GM12801 (cell line): Measurements from ENCODE around the gene PDLIM5.

Experiments
- TF ChIP-seq, protein P1 (sequence below): IDR thresholded peaks from one replicate; pipeline ENCODE4 v1.5.1; 2011; ENCODE audit warnings: control low read depth; ENCODE audit not compliant: insufficient read length; ENCODE audit errors: extremely low read depth

The PDLIM5 gene

GRCh38 chr4:94598758-94599157, 147.0 kb downstream of the PDLIM5 start:
- TF ChIP-seq, protein P1, sequence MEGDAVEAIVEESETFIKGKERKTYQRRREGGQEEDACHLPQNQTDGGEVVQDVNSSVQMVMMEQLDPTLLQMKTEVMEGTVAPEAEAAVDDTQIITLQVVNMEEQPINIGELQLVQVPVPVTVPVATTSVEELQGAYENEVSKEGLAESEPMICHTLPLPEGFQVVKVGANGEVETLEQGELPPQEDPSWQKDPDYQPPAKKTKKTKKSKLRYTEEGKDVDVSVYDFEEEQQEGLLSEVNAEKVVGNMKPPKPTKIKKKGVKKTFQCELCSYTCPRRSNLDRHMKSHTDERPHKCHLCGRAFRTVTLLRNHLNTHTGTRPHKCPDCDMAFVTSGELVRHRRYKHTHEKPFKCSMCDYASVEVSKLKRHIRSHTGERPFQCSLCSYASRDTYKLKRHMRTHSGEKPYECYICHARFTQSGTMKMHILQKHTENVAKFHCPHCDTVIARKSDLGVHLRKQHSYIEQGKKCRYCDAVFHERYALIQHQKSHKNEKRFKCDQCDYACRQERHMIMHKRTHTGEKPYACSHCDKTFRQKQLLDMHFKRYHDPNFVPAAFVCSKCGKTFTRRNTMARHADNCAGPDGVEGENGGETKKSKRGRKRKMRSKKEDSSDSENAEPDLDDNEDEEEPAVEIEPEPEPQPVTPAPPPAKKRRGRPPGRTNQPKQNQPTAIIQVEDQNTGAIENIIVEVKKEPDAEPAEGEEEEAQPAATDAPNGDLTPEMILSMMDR = no peak

DNA sequence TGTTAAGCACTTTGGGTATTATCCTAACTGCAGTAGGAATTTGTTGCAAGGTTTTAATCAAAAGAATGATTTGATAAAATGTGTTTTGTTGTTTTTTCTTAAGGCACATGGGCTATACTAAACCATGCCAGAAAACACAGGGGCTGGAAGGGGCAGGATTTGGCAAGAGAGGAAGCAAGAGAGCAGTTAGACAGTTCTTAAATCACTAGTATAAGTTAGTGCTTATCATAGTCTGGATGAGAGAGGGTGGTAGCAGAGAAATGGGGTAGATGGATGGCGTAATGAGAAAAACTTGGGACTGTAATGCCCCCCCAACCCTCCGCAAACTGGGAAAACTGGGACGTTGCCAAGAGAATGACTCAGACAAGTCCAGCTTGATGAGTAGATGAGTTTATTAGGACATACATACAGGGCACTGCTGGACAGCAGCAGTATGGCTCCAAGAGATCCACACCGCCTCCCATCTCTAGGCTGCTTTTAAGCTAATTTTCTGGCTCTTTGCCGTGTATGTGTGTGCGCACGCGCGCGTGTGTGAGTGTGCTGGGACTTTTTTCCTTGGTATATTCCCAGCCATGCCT, 151.5 kb downstream of the PDLIM5 start:
- TF ChIP-seq, protein P1 = no peak

DNA sequence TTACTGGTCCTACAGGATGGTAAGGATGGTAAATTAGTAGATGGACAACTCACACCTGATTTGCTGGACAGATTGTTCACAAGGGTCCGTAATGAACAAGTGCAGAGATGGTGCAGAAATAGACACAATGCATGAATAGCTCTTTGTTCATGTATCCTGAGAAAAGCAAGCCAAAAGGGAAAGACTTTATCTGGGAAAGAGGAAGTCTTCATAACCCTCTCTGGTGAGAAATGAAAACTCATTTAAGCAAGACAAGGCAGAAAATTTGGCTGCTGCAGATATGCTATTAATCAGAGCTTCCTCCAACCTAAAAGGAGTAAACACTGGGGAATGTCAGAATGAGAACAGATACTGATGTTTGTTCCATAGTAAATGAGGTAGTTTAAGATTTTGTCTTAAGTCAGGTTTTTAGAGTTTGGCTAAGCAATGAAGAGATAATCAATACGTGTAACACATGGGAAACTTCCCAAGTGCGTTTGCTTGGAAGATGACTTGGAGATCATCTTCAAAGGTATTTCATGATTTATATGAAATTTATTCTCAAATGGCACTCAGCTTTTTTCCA, 153.6 kb downstream of the PDLIM5 start:
- TF ChIP-seq, protein P1 = no peak

GRCh38 chr4:94610145-94610544, 158.4 kb downstream of the PDLIM5 start:
- TF ChIP-seq, protein P1 = no peak

- TF ChIP-seq, protein P1 = no peak
Observed at GRCh38 chr4:94613248-94613647, 161.5 kb downstream of the PDLIM5 start.

GRCh38 chr4:94615451-94615850, 163.7 kb downstream of the PDLIM5 start:
- TF ChIP-seq, protein P1 = no peak

- TF ChIP-seq, protein P1 = no peak
Observed at GRCh38 chr4:94621491-94622080, 169.8 kb downstream of the PDLIM5 start.
